Endothelial cell of umbilical vein (primary cell): Measurements from ENCODE around the gene C19orf85. TPM values are rescaled to one million over a fixed set of nuclear protein-coding genes. Genes with fewer than 3 reads are reported as not detected.

Experiments used
- BruUV-seq: library from RNA; stranded (reverse); fragments of 400-500 nt; replicated peaks from 2 replicates; lab custom pipeline; 2021; lab: Mats Ljungman, UMichigan
- CTCF ChIA-PET: fragments of 300-600, 350-600 bp; sonication (Branson Sonifier 250); formaldehyde crosslinking; loops from one replicate; lab custom pipeline; 2021; ENCODE audit warnings: antibody characterized with exemption, inconsistent platforms; lab: Charles Lee
- POLR2A ChIA-PET: fragments of 300-600, 350-600 bp; sonication (Branson Sonifier 250); formaldehyde crosslinking; loops from one replicate; lab custom pipeline; 2021; ENCODE audit warnings: antibody characterized with exemption, inconsistent platforms; lab: Charles Lee
- DNase-seq: peaks from one replicate; pipeline ENCODE4 v3.0.0-alpha.2; 2011; ENCODE audit warnings: low read depth, low spot score
- FAIRE-seq: peaks from 2 replicates; lab custom pipeline; 2011; peaks lifted over from hg19 to GRCh38; lab: Jason Lieb, UNC
- H2AFZ ChIP-seq: 2 replicates; pipeline ENCODE4 v1.6.0; 2012; ENCODE audit warnings: low read depth, low read length, control low read depth, inconsistent platforms
- H3K27ac ChIP-seq: 2 replicates; pipeline ENCODE4 v1.5.1; 2011; ENCODE audit warnings: low read depth, mild to moderate bottlenecking, control low read depth, low read length, moderate library complexity; ENCODE audit not compliant: insufficient read depth
- H3K27me3 ChIP-seq, 2 experiments: 2 replicates each; pipeline versions ENCODE4 v1.6.0 to v1.6.1; 2011; ENCODE audit warnings: low read length in 2 of 2, mixed read lengths in 1 of 2; ENCODE audit not compliant: control insufficient read depth in 2 of 2, insufficient read depth in 2 of 2
- H3K36me3 ChIP-seq, 2 experiments: 2 replicates in 1 of 2; 3 replicates in 1 of 2; pipeline ENCODE4 v1.5.1; 2011; ENCODE audit warnings: low read length in 2 of 2, mild to moderate bottlenecking in 1 of 2, moderate library complexity in 1 of 2; ENCODE audit not compliant: control insufficient read depth in 2 of 2, insufficient read depth in 2 of 2; ENCODE audit errors: extremely low read depth in 1 of 2
- H3K4me1 ChIP-seq: 3 replicates; pipeline ENCODE4 v1.5.1; 2011; ENCODE audit warnings: mild to moderate bottlenecking, low read length; ENCODE audit not compliant: control insufficient read depth, insufficient read depth; ENCODE audit errors: extremely low read depth
- H3K4me2 ChIP-seq: 2 replicates; pipeline ENCODE4 v1.6.1; 2011; ENCODE audit warnings: low read length, control low read depth, mixed read lengths; ENCODE audit not compliant: insufficient read depth
- H3K4me3 ChIP-seq, 3 experiments: fragments of 200-600 bp in 1 of 3; sonication (generic), shearing (Covaris generic) in 1 of 3; replicated peaks in 1 of 3; 2 replicates each; pipeline ENCODE4 v1.5.1; 2011 to 2016; ENCODE audit warnings: control low read depth in 3 of 3, low read length in 3 of 3, mild to moderate bottlenecking in 2 of 3, inconsistent platforms in 1 of 3, low read depth in 1 of 3, moderate library complexity in 1 of 3; ENCODE audit not compliant: insufficient read depth in 1 of 3
- H3K79me2 ChIP-seq: 2 replicates; pipeline ENCODE4 v1.6.0; 2012; ENCODE audit warnings: low read length, inconsistent platforms; ENCODE audit not compliant: control insufficient read depth, insufficient read depth
- H3K9ac ChIP-seq: replicated peaks from 2 replicates; pipeline ENCODE3; 2011; ENCODE audit warnings: low read length, control low read depth; ENCODE audit not compliant: insufficient read depth; ENCODE audit errors: extremely low read depth
- H3K9me1 ChIP-seq: replicated peaks from 3 replicates; pipeline ENCODE4 v1.6.0; 2011; ENCODE audit warnings: mild to moderate bottlenecking, low read length; ENCODE audit not compliant: control insufficient read depth, insufficient read depth; ENCODE audit errors: extremely low read depth
- H3K9me3 ChIP-seq: replicated peaks from 2 replicates; pipeline ENCODE4 v1.5.1; 2012; ENCODE audit warnings: low read length, inconsistent platforms; ENCODE audit not compliant: control insufficient read depth, insufficient read depth
- H4K20me1 ChIP-seq: replicated peaks from 2 replicates; pipeline ENCODE3; 2011; ENCODE audit warnings: mild to moderate bottlenecking, low read length; ENCODE audit not compliant: control insufficient read depth, insufficient read depth; ENCODE audit errors: extremely low read depth
- CTCF ChIP-seq, 2 donors: IDR thresholded peaks; 1 replicate in 1 of 2; 2 replicates in 1 of 2; pipeline ENCODE4 v1.5.1; 2011; ENCODE audit warnings: low read length in 2 of 2, mild to moderate bottlenecking in 2 of 2, moderate library complexity in 2 of 2, control low read depth in 1 of 2, inconsistent platforms in 1 of 2, low read depth in 1 of 2; ENCODE audit not compliant: insufficient read depth in 1 of 2; ENCODE audit errors: extremely low read depth in 1 of 2
- EZH2 ChIP-seq: IDR thresholded peaks from 2 replicates; pipeline ENCODE4 v1.6.1; 2012; ENCODE audit warnings: borderline replicate concordance, low read depth, mild to moderate bottlenecking, moderate library complexity, low read length, inconsistent platforms; ENCODE audit not compliant: severe bottlenecking
- FOS ChIP-seq: IDR thresholded peaks from 2 replicates; pipeline ENCODE4 v1.6.1; 2011; ENCODE audit warnings: mild to moderate bottlenecking, low read length, moderate library complexity, borderline replicate concordance; ENCODE audit not compliant: insufficient read depth
- GATA2 ChIP-seq: IDR thresholded peaks from 2 replicates; pipeline ENCODE4 v1.7.0; 2011; ENCODE audit warnings: low read depth, mild to moderate bottlenecking, moderate library complexity, mixed read lengths, low read length; ENCODE audit not compliant: insufficient read length, insufficient read depth
- JUN ChIP-seq: IDR thresholded peaks from 2 replicates; pipeline ENCODE4 v1.6.1; 2011; ENCODE audit warnings: borderline replicate concordance, low read depth; ENCODE audit not compliant: insufficient read length, insufficient read depth
- MYC ChIP-seq: IDR thresholded peaks from one replicate; pipeline ENCODE4 v1.6.1; 2011; ENCODE audit warnings: mild to moderate bottlenecking, low read depth, low read length
- dilution Hi-C: fragments of 300-500 bp; cut with MboI; formaldehyde crosslinking; loops from one replicate; pipeline ENCODE4 v1.15.0; 2019; ENCODE audit warnings: low sequenced_read_pairs; ENCODE audit not compliant: extremely low pct_ligation_motif_present
- intact Hi-C: fragments of 100-400 bp; cut with micrococcal nuclease; formaldehyde crosslinking; loops from one replicate; pipeline ENCODE4 v1.10.0; 2022
- polyA plus RNA-seq, 4 experiments: library from polyadenylated mRNA; depleted of rRNA in 3 of 4; stranded (reverse) in 3 of 4; unstranded in 1 of 4; fragments of >200 nt; gene quantifications; 2 replicates each; pipeline versions ENCODE4 v1.2.1 to v1.2.3, GENCODE V29; 2011 to 2012; ENCODE audit warnings: missing spikeins in 1 of 4
- total RNA-seq: library from RNA; stranded (reverse); gene quantifications from 2 replicates; pipeline ENCODE4 v1.2.3, GENCODE V29; 2021

C19orf85 gene
- total and polyA plus RNA-seq, 2 donors (not counting 3 experiments of a cell fraction or from before 2014, with no cell fraction given): not detected

DNA sequence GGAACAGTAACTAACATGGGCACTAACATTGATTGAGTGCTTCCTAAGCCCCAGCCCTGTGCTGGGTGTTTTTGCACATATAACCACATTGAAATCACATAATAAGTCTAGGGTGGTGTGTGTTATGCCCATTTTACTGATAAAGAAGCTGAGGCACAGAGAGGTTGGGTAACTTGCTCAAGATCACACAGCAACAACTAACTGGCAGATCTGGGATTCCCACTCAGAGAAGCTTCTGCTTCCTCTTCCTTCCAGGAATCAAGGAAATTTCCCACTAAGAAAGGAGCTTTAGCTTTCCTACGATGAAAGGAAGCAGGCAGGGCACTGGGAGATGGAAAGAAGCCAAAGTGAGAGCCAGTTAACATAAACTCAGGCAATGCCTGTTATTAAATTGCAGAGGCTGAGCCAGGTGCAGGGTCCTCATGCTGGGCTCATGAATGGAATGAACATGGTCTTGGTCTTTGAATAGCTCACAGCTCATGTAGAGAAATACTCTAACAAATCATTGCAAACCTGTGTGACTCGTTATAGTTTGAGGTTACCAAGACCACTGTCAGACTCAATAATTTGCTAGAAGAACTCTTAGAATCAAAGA, 33.8 kb upstream of the C19orf85 start:
- H3K9me3 ChIP-seq: no peaks in the 10 kb centered on the region
- intact Hi-C loops: no loop called here
- DNase-seq (no peak), FAIRE-seq (no peak)
- no peaks in the 10 kb centered on the region for H3K27me3 ChIP-seq
- no peaks in the 10 kb centered on the region for H3K4me1 ChIP-seq
- no peak overlapping the region for H3K4me3 ChIP-seq
- no peaks in the 10 kb centered on the region for H3K79me2 ChIP-seq
- H3K9me1 ChIP-seq: no peaks in the 10 kb centered on the region
- no TSS peak for BruUV-seq
- H2AFZ ChIP-seq: no peak overlapping the region
- TF ChIP-seq GATA2 (no peak), CTCF (IDR thresholded peaks at IDR 0.05; ENCODE audit: extremely low read depth in 1 of 2, insufficient read depth in 1 of 2, low read depth in 1 of 2, low read length in 2 of 2) (no peak), JUN (no peak), MYC (no peak), FOS (no peak), EZH2 (no peak)
- POLR2A ChIA-PET: interaction anchor here (0.6 kb wide), 1 partner anchor 85 kb away, joined by 4 read pairs; no protein-coding TSS in a partner anchor
- no peak overlapping the region for H3K27ac ChIP-seq
- CTCF ChIA-PET: interaction anchor here (2.1 to 2.7 kb wide), 2 partner anchors 11 to 31 kb away, joined by 6 to 22 read pairs; no protein-coding TSS in a partner anchor
- no peaks in the 10 kb centered on the region for H4K20me1 ChIP-seq
- no peaks in the 10 kb centered on the region for H3K36me3 ChIP-seq
- dilution Hi-C loops: no loop called here
- no peak overlapping the region for H3K4me2 ChIP-seq
- no peak overlapping the region for H3K9ac ChIP-seq
